NCI-H345 treated with DMSO at 0.1 percent for 48 hours (cell line): ENCODE data around the gene FAM76A.
"Not testable (repeated sequence)": the region's sequence is repeated elsewhere in the genome, so short reads cannot be mapped to it uniquely, and the experiment has no call there.

Experiments used
- DNase-seq: peaks from one replicate; lab custom pipeline; 2025; ENCODE audit not compliant: unreplicated experiment; lab: John Stamatoyannopoulos, UW

Gene FAM76A

GRCh38 chr1:27774654-27775053, 48.9 kb downstream of the FAM76A start:
- DNase-seq: no peak

DNA sequence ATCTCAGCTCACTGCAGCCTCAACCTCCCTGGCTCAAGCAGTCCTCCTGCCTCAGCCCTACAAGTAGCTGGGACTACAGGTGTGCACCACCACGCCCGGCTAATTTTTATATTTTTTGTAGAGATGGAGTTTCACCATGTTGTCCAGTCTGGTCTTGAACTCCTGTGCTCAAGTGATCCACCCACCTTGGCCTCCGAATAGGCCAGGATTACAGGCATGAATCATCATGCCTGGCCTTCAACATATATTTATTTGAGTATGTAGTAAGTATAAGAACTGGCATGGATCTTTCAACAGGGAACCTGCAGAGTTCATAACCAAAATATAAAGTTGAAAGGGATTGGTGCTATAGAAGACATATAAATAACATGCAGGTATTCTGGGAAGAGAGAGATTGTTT, 49.6 kb downstream of the FAM76A start:
- DNase-seq: not testable (repeated sequence)

DNA sequence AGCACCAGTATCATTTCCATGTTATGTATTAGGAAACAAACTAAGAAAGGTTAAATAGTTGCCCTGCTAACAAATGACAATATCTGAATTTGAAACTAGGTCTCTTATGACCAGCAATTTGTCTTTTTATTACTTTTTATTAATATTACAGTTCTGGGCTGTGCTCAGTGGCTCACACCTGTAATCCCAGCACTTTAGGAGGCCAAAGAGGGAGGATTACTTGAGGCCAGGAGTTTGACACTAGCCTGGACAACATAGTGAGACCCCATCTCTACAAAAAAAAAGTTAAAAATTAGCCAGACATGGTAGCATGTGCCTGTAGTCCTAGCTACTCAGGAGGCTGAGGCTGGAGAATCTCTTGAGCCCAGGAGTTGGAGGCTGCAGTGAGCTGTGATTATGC, 50.5 kb downstream of the FAM76A start:
- not testable (repeated sequence) for DNase-seq

DNA sequence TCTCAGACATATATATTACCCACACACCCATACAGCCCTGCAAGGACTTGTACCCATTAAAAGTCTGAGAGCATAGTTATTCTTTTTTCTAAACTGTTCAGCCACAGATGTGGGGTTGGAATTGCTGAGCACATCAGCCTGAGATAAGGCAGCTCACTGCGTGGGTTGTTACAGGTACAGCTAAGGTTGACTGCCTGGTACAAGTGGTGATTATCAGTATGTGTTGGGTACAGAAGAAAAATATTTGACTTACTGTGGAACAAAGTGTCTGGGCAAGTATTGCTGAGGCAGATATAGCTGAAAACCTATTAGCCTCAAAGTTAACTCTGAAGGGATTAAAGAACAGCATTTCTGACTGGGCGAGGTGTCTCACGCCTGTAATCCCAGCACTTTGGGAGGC, 52.3 kb downstream of the FAM76A start:
- no peak for DNase-seq

- no peak for DNase-seq
Measured at GRCh38 chr1:27779122-27779521, 53.4 kb downstream of the FAM76A start.

- DNase-seq: no peak
Measured at GRCh38 chr1:27782950-27783349, 57.2 kb downstream of the FAM76A start.

- DNase-seq: no peak
Measured at GRCh38 chr1:27784700-27785099, 58.9 kb downstream of the FAM76A start.

GRCh38 chr1:27785781-27786455, 60.2 kb downstream of the FAM76A start:
- no peak for DNase-seq

DNA sequence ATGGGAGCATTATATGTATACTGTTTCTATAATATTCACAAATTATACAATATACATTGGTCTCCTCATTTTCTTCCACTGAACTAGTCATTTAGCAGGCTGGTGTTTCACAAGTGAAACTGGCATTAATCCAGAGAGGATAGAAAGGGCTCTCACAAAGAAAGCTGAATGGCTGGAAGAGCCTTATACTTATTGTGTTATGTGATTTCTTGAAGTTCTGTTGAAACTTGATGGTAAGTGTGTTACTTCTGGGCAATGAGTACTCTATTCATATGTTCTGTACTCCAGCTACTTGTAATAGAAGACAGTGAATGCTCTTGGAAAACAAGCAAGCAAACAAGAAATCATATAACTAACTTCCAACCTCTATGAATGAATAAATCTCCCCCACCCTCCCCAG, 62.1 kb downstream of the FAM76A start:
- no peak for DNase-seq

DNA sequence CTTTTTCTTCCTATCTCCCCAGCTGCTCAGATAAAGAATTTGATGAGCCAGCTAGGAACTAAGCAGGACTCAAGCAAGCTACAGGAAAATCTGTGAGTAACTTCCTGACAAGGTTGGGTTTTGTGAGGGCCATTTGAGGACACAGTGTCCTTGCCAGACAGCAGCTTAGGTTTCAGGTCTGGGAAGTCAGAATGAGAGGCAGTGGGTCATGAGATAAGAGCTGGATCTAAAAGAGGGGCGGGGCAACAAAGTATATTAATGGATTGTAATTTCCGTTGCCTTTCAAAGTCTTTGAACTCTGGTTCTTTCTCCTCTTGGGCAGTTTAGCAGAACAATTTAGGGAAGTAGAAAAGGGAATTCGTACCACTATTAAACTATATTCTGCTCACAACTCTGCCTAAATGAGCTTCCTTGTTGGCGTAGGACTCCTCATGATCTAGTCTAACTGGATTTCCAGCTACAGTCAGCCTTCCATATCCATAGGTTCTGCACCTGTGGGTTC, 63.8 kb downstream of the FAM76A start:
- DNase-seq: no peak

- DNase-seq: not testable (repeated sequence)
Measured at GRCh38 chr1:27790270-27790669, 64.5 kb downstream of the FAM76A start.

DNA sequence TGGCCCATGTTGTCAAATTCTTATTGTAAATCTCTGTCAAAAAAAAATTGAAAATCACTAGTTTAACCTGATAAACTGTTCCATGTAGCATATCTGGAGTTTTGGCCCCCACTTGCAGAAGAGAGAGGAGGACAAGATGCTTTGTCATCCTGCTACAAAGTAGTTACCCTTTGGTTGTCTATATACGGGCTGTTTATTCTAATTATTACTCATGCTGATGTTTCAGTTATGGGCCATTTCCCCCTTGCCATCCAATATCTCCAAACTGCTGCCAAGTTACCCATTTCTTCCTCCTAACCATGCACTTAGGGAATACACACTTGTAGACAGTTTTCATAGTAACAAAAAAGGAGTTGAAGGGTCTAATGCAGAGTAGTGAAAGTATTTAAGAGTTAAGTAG, 69.8 kb downstream of the FAM76A start:
- no peak for DNase-seq

DNA sequence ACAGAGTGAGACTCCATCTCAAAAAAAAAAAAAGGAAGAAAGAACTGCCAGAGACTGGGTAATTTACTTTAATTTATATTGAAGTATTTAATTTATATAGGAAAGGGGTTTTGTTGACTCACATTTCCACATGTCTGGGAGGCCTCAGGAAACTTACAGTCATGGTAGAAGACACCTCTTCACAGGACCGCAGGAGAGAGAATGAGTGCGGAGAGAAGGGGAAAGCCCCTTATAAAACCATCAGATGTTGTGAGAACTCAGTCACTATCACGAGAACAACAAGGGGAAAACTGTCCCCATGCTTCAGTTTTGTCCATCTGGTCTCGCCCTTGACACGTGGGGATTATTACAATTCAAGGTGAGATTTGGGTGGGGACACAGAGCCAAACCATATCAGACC, 79.0 kb downstream of the FAM76A start:
- DNase-seq: no peak

GRCh38 chr1:27806758-27807157, 81.0 kb downstream of the FAM76A start:
- no peak for DNase-seq

GRCh38 chr1:27807385-27807784, 81.6 kb downstream of the FAM76A start:
- DNase-seq: no peak

GRCh38 chr1:27808131-27808530, 82.4 kb downstream of the FAM76A start:
- not testable (repeated sequence) for DNase-seq

- DNase-seq: no peak
Measured at GRCh38 chr1:27809883-27810282, 84.1 kb downstream of the FAM76A start.

DNA sequence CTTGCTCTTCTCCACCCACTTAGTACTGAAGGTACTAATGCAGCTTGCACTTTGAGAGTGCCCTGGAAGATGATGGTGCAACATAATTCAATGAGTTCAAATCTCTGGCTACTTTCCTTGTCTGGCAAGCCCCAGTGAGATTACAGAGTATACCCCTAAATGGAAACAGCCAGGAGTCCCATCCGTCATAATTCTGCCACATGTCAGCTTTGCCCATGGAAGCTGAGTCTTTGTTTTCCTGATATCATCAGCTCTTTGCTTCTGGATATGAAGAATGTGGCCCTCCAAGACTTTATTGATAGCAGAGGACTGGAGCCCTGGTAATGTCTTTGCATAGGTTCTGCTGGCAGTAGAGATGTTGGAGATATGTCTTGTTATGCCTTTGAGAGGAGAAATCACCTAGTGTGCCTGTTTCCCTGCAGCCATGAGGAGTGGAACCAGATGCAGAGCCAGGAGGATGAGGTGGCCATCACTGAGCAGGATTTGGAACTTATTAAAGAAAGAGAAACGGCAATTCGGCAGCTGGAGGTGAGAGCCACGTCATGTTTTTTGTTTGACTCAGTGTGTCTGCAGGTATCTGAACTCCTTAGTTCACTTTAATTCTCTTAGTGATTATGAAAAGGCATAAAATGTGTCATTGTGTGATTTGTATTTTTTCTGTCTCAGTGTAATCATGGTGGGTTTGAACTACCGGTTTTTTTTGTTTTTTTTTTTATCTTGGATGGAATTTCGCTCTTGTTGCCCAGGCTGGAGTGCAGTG, 86.2 kb downstream of the FAM76A start:
- DNase-seq: no peak
